ENCODE measurements around the gene LMNA. TPM values are rescaled to one million over a fixed set of nuclear protein-coding genes. Genes with fewer than 3 reads are reported as not detected.

Gene LMNA
- total and polyA plus RNA-seq, 4 donors, result 94.3 to 1,067 (median 438) TPM

DNA sequence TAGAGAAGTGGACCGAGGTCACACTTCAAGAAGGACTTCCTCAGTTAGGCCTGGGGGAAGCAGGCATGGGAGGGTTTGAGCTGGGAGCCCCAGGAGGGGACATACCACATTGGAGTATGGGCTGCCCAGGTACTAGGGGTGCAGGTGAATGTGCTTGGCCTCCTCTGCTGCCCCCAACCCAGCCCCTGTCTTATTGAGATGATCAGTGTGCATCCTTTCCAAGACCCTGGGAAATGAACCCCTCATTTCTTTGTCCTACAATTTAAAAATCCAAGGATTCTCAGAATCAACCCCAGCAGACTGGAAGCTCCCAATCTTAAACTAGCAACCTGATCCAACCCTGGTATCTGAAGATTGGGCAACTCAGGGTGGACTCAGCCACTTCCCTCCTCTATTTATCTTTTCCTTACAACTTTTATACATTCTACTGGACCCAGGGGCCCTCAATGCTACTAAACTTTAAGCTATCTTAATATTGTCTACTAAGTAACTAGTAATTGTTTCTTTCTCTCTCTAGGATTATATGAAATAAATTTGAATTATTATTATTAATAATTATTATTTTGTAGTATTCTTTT is 41.3 kb upstream of the LMNA start:
- 0 to 34% methylated on average over 1 of the region's 1 CpG for WGBS, 2 donors
- intact Hi-C loops (cut with DNase I), result no loop called here
- ATAC-seq (ENCODE audit: low FRiP score) (no peak), DNase-seq (no peak)
- H3K9me3 ChIP-seq (ENCODE audit: control insufficient read depth, low read length), result no peaks in the 10 kb centered on the region
- no peaks in the 10 kb centered on the region for H3K36me3 ChIP-seq (ENCODE audit: control insufficient read depth in 1 of 2, insufficient read depth in 2 of 2, low read length in 1 of 2)
- no peaks in the 10 kb centered on the region for H3K4me1 ChIP-seq (ENCODE audit: control insufficient read depth in 1 of 2, insufficient read depth in 2 of 2, low read length in 2 of 2)
- no peaks in the 10 kb centered on the region for H3K27me3 ChIP-seq (ENCODE audit: control insufficient read depth in 1 of 2, insufficient read depth in 2 of 2, low read length in 1 of 2)
- no peak overlapping the region for H3K4me3 ChIP-seq (ENCODE audit: low read length in 2 of 2)
- no peak overlapping the region for H3K27ac ChIP-seq (ENCODE audit: low read depth in 1 of 2, low read length in 2 of 2)

DNA sequence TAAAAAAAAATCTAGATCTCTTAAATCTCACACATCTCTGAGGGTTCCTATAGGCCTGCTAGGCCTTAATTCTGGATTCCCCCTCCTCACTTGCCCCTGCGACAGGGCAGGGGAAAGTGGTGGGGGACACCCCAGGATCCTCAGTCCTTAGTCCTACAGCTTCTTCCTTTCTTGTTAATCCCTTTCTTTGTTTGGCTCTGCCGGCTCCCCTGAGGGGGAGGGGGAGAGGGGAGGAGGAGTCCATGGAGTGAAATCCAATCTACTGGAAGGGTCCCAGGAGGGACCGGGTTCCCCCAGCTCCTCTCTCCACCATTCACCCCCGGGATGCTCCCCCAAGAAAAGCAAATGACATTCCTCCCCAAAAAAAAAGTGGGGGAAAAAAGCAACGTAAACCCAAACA is 40.8 kb upstream of the LMNA start:
- Histone ChIP-seq H3K36me3 (ENCODE audit: control insufficient read depth in 1 of 2, insufficient read depth in 2 of 2, low read length in 1 of 2) (no peaks in the 10 kb centered on the region), H3K4me3 (ENCODE audit: low read length in 2 of 2) (no peak overlapping the region), H3K27me3 (ENCODE audit: control insufficient read depth in 1 of 2, insufficient read depth in 2 of 2, low read length in 1 of 2) (no peaks in the 10 kb centered on the region), H3K27ac (ENCODE audit: low read depth in 1 of 2, low read length in 2 of 2) (no peak overlapping the region), H3K4me1 (ENCODE audit: control insufficient read depth in 1 of 2, insufficient read depth in 2 of 2, low read length in 2 of 2) (no peaks in the 10 kb centered on the region), H3K9me3 (ENCODE audit: control insufficient read depth, low read length) (no peaks in the 10 kb centered on the region)
- no peak for ATAC-seq (ENCODE audit: low FRiP score)
- 50 to 59% methylated on average over 5 of the region's 5 CpGs for WGBS, 2 donors
- intact Hi-C loops (cut with DNase I), result no loop called here
- no peak for DNase-seq

DNA sequence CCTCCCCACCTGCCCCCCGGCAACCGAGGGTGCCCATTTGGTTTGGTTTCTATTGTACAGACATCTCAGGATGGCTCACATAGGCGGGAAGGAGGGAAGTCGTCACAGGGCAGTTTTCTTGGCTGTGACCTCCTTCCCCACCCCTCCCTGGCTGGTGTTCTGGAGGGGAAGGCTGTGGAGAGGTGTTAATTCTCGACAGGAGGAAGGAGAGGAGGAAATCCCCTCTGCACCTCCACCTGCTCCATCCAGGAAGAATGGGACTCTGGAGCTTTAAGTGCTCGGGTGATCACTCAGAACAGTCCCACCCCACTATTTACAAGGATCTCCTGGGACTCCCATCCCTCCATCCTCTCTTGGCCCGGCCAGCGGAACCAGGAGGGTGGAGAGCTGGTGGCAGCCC is 39.9 kb upstream of the LMNA start:
- WGBS, 2 donors, result 67 to 73% methylated on average over 7 to 8 of the region's 8 CpGs

DNA sequence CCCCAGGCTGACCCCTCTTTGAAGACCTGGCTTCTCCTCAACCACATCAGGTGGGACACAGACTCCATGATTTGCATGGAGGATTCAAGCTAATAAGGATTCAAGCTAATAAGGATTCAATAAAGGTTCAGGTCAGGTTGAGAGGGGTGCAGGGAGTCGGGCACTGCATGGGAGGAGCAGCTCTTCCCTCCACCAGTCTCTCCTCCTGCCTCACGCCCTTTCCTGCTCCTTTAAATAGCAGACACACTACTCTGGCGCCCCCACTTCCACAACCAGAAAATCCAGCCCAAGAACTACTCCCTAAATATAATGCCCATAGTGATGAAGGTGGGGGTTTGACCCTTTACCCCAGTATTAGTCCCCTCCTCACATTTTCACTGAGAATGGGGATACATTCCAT is 39.3 kb upstream of the LMNA start:
- Histone ChIP-seq H3K9me3 (ENCODE audit: control insufficient read depth, low read length) (no peaks in the 10 kb centered on the region), H3K27me3 (ENCODE audit: control insufficient read depth in 1 of 2, insufficient read depth in 2 of 2, low read length in 1 of 2) (no peaks in the 10 kb centered on the region), H3K27ac (ENCODE audit: low read depth in 1 of 2, low read length in 2 of 2) (no peak overlapping the region), H3K36me3 (ENCODE audit: control insufficient read depth in 1 of 2, insufficient read depth in 2 of 2, low read length in 1 of 2) (no peaks in the 10 kb centered on the region), H3K4me1 (ENCODE audit: control insufficient read depth in 1 of 2, insufficient read depth in 2 of 2, low read length in 2 of 2) (no peaks in the 10 kb centered on the region), H3K4me3 (ENCODE audit: low read length in 2 of 2) (no peak overlapping the region)
- intact Hi-C loops (cut with DNase I), result no loop called here
- DNase-seq (no peak), ATAC-seq (ENCODE audit: low FRiP score) (no peak)
- 57 to 58% methylated on average over 3 of the region's 3 CpGs for WGBS, 2 donors

More for the DNA sequence above, 39.9 kb upstream of the LMNA start:
- no peaks in the 10 kb centered on the region for H3K4me1 ChIP-seq (ENCODE audit: control insufficient read depth in 1 of 2, insufficient read depth in 2 of 2, low read length in 2 of 2)
- no peaks in the 10 kb centered on the region for H3K27me3 ChIP-seq (ENCODE audit: control insufficient read depth in 1 of 2, insufficient read depth in 2 of 2, low read length in 1 of 2)
- no peaks in the 10 kb centered on the region for H3K36me3 ChIP-seq (ENCODE audit: control insufficient read depth in 1 of 2, insufficient read depth in 2 of 2, low read length in 1 of 2)
- H3K27ac ChIP-seq (ENCODE audit: low read depth in 1 of 2, low read length in 2 of 2), result no peak overlapping the region
- no peak for ATAC-seq (ENCODE audit: low FRiP score)
- no peaks in the 10 kb centered on the region for H3K9me3 ChIP-seq (ENCODE audit: control insufficient read depth, low read length)
- intact Hi-C loops (cut with DNase I), result no loop called here
- DNase-seq, result no peak
- no peak overlapping the region for H3K4me3 ChIP-seq (ENCODE audit: low read length in 2 of 2)

DNA sequence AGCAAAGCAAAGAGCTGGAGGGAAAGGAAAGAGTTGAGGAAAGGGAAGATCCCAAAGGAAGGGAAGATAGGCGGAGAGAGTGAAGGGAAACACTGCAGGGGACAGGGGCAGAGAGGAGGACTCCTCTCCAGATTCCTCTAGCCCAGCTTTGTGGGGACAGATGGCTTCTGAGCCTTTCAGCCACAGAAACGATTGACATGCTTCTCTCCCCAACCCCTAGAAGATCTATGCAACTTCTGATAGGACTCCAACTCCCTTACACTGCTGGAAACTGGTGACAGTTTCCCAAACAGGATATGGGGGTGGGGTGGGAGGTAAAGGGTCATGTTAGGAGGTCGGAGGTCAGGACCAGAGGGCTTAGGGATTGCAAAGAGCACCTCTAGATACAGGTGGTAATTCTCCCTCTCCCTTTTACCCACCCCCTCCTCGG is 38.7 kb upstream of the LMNA start:
- no peak overlapping the region for H3K4me3 ChIP-seq (ENCODE audit: low read length in 2 of 2)
- no peak for DNase-seq
- ATAC-seq (ENCODE audit: low FRiP score), result no peak
- no peak overlapping the region for H3K27ac ChIP-seq (ENCODE audit: low read depth in 1 of 2, low read length in 2 of 2)
- no peaks in the 10 kb centered on the region for H3K9me3 ChIP-seq (ENCODE audit: control insufficient read depth, low read length)
- intact Hi-C loops (cut with DNase I), result no loop called here
- WGBS, 2 donors, result 71 to 78% methylated on average over 4 of the region's 4 CpGs
- H3K36me3 ChIP-seq (ENCODE audit: control insufficient read depth in 1 of 2, insufficient read depth in 2 of 2, low read length in 1 of 2), result no peaks in the 10 kb centered on the region
- no peaks in the 10 kb centered on the region for H3K27me3 ChIP-seq (ENCODE audit: control insufficient read depth in 1 of 2, insufficient read depth in 2 of 2, low read length in 1 of 2)
- H3K4me1 ChIP-seq (ENCODE audit: control insufficient read depth in 1 of 2, insufficient read depth in 2 of 2, low read length in 2 of 2), result no peaks in the 10 kb centered on the region

DNA sequence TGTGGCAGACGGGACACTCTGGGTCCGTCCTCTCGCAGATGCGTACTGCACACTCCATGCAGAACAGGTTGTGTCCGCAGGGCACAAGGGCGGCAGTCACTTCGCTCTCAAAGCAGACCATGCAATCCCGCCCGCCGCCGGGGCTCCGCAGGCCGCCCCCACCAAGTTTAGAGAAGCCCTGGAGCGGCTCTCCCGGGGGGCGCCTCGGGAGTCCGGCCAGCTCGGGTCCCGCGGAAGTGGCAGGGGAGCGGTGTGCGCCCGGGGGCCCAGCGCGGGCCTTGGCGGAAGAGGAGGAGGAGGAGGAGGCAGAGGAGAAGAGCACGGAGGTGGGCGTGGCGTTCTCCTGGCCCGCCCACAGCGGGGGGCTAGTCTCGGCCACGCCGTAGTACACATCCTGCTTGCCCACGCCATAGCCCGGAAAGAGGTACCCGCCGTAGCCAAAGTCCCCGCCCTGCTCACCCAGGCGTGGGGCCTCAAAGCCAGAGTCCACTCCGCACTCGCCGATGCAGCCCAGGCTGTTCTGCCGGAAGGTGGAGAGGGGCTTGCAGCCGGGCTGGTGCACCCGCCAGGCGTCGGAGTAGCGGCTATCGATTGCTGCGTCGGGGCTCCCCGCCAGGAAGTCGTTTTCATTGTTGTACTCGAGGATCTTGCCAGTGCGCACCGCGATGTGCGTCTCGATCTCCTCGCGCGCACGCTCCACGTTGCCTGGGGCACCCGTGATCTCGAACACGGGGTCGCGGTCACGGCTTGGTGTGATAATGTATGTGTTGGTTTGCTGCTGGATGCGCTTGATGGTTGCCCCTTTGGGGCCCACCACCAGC is 37.7 kb upstream of the LMNA start:
- no peaks in the 10 kb centered on the region for H3K27me3 ChIP-seq (ENCODE audit: control insufficient read depth in 1 of 2, insufficient read depth in 2 of 2, low read length in 1 of 2)
- ATAC-seq (ENCODE audit: low FRiP score) (peak; percentile 68), DNase-seq (peak in 1 of 2 donors; percentile 82)
- H3K36me3 ChIP-seq (ENCODE audit: control insufficient read depth in 1 of 2, insufficient read depth in 2 of 2, low read length in 1 of 2), result no peaks in the 10 kb centered on the region
- no peaks in the 10 kb centered on the region for H3K4me1 ChIP-seq (ENCODE audit: control insufficient read depth in 1 of 2, insufficient read depth in 2 of 2, low read length in 2 of 2)
- H3K9me3 ChIP-seq (ENCODE audit: control insufficient read depth, low read length), result no peaks in the 10 kb centered on the region
- WGBS, 2 donors, result 75 to 79% methylated on average over 73 of the region's 73 CpGs
- H3K27ac ChIP-seq (ENCODE audit: low read depth in 1 of 2, low read length in 2 of 2), result no peak overlapping the region
- intact Hi-C loops (cut with DNase I), result no loop called here
- no peak overlapping the region for H3K4me3 ChIP-seq (ENCODE audit: low read length in 2 of 2)

DNA sequence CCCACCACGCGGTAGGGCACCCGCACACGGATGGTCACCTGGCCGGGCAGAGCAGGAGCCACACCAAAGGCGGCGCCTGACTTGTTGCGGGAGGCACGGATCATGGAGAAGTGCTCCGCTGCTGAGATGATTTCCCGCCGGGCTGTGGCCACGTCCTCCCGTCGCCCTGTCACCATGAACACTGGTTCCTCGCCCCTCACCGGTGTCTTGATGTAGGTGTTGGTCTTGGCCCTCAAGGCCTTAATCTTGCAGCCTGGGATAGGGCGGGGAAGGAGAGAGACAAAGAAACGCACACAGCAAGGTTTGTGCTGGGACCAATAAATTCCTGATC is 37.1 kb upstream of the LMNA start:
- Histone ChIP-seq H3K4me3 (ENCODE audit: low read length in 2 of 2) (no peak overlapping the region), H3K36me3 (ENCODE audit: control insufficient read depth in 1 of 2, insufficient read depth in 2 of 2, low read length in 1 of 2) (no peaks in the 10 kb centered on the region), H3K27me3 (ENCODE audit: control insufficient read depth in 1 of 2, insufficient read depth in 2 of 2, low read length in 1 of 2) (no peaks in the 10 kb centered on the region), H3K4me1 (ENCODE audit: control insufficient read depth in 1 of 2, insufficient read depth in 2 of 2, low read length in 2 of 2) (no peaks in the 10 kb centered on the region), H3K9me3 (ENCODE audit: control insufficient read depth, low read length) (no peaks in the 10 kb centered on the region), H3K27ac (ENCODE audit: low read depth in 1 of 2, low read length in 2 of 2) (no peak overlapping the region)
- ATAC-seq (ENCODE audit: low FRiP score) (no peak), DNase-seq (no peak)
- intact Hi-C loops (cut with DNase I), result no loop called here
- 88 to 91% methylated on average over 19 of the region's 19 CpGs for WGBS, 2 donors

DNA sequence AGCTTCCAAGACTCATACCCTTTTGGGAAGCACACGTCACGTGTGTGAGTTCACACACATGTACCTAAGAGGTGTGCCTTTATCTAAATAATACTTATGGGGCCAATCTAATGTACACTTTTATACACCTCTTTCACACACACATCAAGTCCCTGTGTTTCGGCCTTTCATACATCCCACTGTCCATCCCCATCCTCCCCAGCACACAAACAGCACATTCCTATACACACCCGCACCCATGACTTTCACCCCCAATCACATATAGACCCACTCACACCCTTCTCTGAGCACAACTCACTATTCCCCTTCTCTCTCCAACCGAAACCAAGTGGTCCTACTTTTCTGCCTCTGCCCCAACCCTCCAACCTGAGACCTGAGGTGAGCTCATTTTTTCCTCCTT is 35.8 kb upstream of the LMNA start:
- H3K36me3 ChIP-seq (ENCODE audit: control insufficient read depth in 1 of 2, insufficient read depth in 2 of 2, low read length in 1 of 2), result no peaks in the 10 kb centered on the region
- DNase-seq (no peak), ATAC-seq (ENCODE audit: low FRiP score) (no peak)
- H3K27ac ChIP-seq (ENCODE audit: low read depth in 1 of 2, low read length in 2 of 2), result no peak overlapping the region
- H3K9me3 ChIP-seq (ENCODE audit: control insufficient read depth, low read length), result no peaks in the 10 kb centered on the region
- H3K27me3 ChIP-seq (ENCODE audit: control insufficient read depth in 1 of 2, insufficient read depth in 2 of 2, low read length in 1 of 2), result no peaks in the 10 kb centered on the region
- H3K4me3 ChIP-seq (ENCODE audit: low read length in 2 of 2), result no peak overlapping the region
- no peaks in the 10 kb centered on the region for H3K4me1 ChIP-seq (ENCODE audit: control insufficient read depth in 1 of 2, insufficient read depth in 2 of 2, low read length in 2 of 2)
- intact Hi-C loops (cut with DNase I), result no loop called here
- WGBS, 2 donors, result 83 to 87% methylated on average over 5 of the region's 5 CpGs

DNA sequence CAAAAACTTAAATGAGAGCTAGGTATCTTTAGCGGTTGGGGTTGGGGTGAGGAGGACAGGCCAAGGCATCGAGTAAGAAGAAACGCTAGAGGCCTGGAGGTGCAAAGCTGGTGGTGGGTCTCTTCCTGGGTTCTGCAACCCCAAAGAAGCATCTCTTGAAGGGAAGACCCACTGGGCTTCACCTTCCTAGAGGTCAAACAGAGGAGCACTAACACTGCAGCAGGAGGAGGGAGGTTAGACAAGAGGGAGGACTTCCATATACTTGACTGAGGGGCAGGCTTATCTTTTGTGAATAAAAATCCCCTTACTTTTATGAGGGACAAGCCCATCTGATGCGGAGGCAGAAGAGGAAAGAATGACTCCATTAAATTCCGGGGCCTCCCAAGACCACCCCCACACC is 34.7 kb upstream of the LMNA start:
- no peak for DNase-seq
- Histone ChIP-seq H3K9me3 (ENCODE audit: control insufficient read depth, low read length) (no peaks in the 10 kb centered on the region), H3K4me3 (ENCODE audit: low read length in 2 of 2) (no peak overlapping the region), H3K4me1 (ENCODE audit: control insufficient read depth in 1 of 2, insufficient read depth in 2 of 2, low read length in 2 of 2) (no peaks in the 10 kb centered on the region), H3K36me3 (ENCODE audit: control insufficient read depth in 1 of 2, insufficient read depth in 2 of 2, low read length in 1 of 2) (no peaks in the 10 kb centered on the region), H3K27ac (ENCODE audit: low read depth in 1 of 2, low read length in 2 of 2) (no peak overlapping the region), H3K27me3 (ENCODE audit: control insufficient read depth in 1 of 2, insufficient read depth in 2 of 2, low read length in 1 of 2) (no peaks in the 10 kb centered on the region)
- intact Hi-C loops (cut with DNase I), result no loop called here
- ATAC-seq (ENCODE audit: low FRiP score), result no peak
- 83 to 85% methylated on average over 5 of the region's 5 CpGs for WGBS, 2 donors

Measured in aorta (tissue), 5 donors.